K562 (cell line): ENCODE data around the gene TMC8. TPM values are rescaled to one million over a fixed set of nuclear protein-coding genes. Genes with fewer than 3 reads are reported as not detected.
A peak's percentile ranks its signal among the peaks of the same experiment; 100 is the strongest.

Experiments used
- CHD1 ChIP-seq: fragments of 200-600 bp; sonication (generic); IDR thresholded peaks from one replicate; pipeline ENCODE4 v1.6.1; 2012; ENCODE audit warnings: mild to moderate bottlenecking, moderate library complexity, low read length, inconsistent platforms
- ESRRB ChIP-seq: fragments of 250-450 bp; sonication (Bioruptor Pico); IDR thresholded peaks from 2 replicates; pipeline ENCODE4 v1.5.0; 2020; ENCODE audit warnings: mild to moderate bottlenecking, moderate library complexity, borderline replicate concordance
- NRF1 ChIP-seq, 2 experiments: fragments of 450-650 bp; IDR thresholded peaks in 1 of 2; conservative IDR thresholded peaks in 1 of 2; 2 replicates each; pipeline ENCODE4 v1.6.1; 2014; ENCODE audit warnings: mild to moderate bottlenecking in 2 of 2
- PHF8 ChIP-seq: fragments of 200-600 bp; sonication (generic); IDR thresholded peaks from 2 replicates; pipeline ENCODE4 v1.6.1; 2012; ENCODE audit warnings: mixed run types, mild to moderate bottlenecking, inconsistent platforms, low read length, moderate library complexity, borderline replicate concordance
- RFX1 ChIP-seq: fragments of 450-650 bp; IDR thresholded peaks from 2 replicates; pipeline ENCODE4 v1.6.1; 2016; ENCODE audit warnings: mild to moderate bottlenecking, moderate library complexity
- SMARCC2 ChIP-seq: fragments of 450-650 bp; IDR thresholded peaks from 2 replicates; pipeline ENCODE4 v1.6.1; 2017; ENCODE audit warnings: antibody characterized with exemption, moderate library complexity, mild to moderate bottlenecking, low read depth
- SNIP1 ChIP-seq: fragments of 450-650 bp; IDR thresholded peaks from 2 replicates; pipeline ENCODE4 v1.7.1; 2017; ENCODE audit warnings: low read depth, mild to moderate bottlenecking
- SOX6 ChIP-seq: fragments of 450-650 bp; IDR thresholded peaks from 2 replicates; pipeline ENCODE4 v1.6.1; 2014; ENCODE audit warnings: mild to moderate bottlenecking
- SRSF7 ChIP-seq: fragments of 200-400 bp; formaldehyde crosslinking; optimal IDR thresholded peaks from 2 replicates; pipeline ENCODE3; 2017; ENCODE audit warnings: mild to moderate bottlenecking, low read depth, low read length
- TCF7L2 ChIP-seq: fragments of 150-350 bp; IDR thresholded peaks from 2 replicates; pipeline ENCODE4 v1.6.1; 2016; ENCODE audit warnings: low read depth, mild to moderate bottlenecking, low read length, moderate library complexity
- polyA plus RNA-seq, 8 experiments: library from polyadenylated mRNA; depleted of rRNA in 4 of 8; stranded (reverse) in 5 of 8; unstranded in 3 of 8; fragments of >200 nt; fragmentation: Nextera tagmentation in 2 of 8; fragmentation: Illumina TruSeq in 1 of 8; extraction: Ambion mirVana in 2 of 8; extraction: Trizol in 1 of 8; gene quantifications; 2 replicates each; pipeline versions ENCODE4 v1.2.1 to v1.2.3, GENCODE V29; 2011 to 2014; ENCODE audit warnings: inconsistent platforms in 1 of 8, missing spikeins in 1 of 8
- total RNA-seq, 7 experiments: library from RNA; depleted of rRNA in 6 of 7; stranded (reverse); fragments of >200 nt in 6 of 7; fragmentation: Illumina TruSeq in 2 of 7; extraction: Trizol in 2 of 7; gene quantifications; 2 replicates each; pipeline versions ENCODE4 v1.2.1 to v1.2.3, GENCODE V29; 2011 to 2021; ENCODE audit warnings: low replicate concordance in 1 of 7
- TF ChIP-seq, protein P1 (sequence below): fragments of 250-450 bp; sonication (Bioruptor Pico); IDR thresholded peaks from 2 replicates; pipeline ENCODE4 v1.8.0; 2022; ENCODE audit warnings: inconsistent platforms, mild to moderate bottlenecking, moderate library complexity, borderline replicate concordance
- TF ChIP-seq, protein P2 (sequence below): IDR thresholded peaks from 2 replicates; pipeline ENCODE4 v1.6.1; 2012; ENCODE audit warnings: low read depth, low read length, improper control_type of control experiment, borderline replicate concordance
- TF ChIP-seq, protein P3 (sequence below): sonication (generic); formaldehyde crosslinking; IDR thresholded peaks from 2 replicates; pipeline ENCODE4 v1.8.0; 2023; ENCODE audit warnings: mild to moderate bottlenecking, missing genetic modification reagents
- TF ChIP-seq, protein P4 (sequence below), 2 experiments: fragments of 450-650 bp; IDR thresholded peaks; 2 replicates each; pipeline ENCODE4 v1.6.1; 2016
- TF ChIP-seq, protein P5 (sequence below): fragments of 250-450 bp; sonication (Bioruptor Pico); IDR thresholded peaks from 2 replicates; pipeline ENCODE4 v1.4.0; 2020; ENCODE audit warnings: mild to moderate bottlenecking, moderate library complexity, borderline replicate concordance

The TMC8 gene
- total and polyA plus RNA-seq, 9 of the 15 experiments (the other 6 are each of a cell fraction or from before 2014, with no cell fraction given): 0.13 to 10.9 (median 2.8) TPM

DNA sequence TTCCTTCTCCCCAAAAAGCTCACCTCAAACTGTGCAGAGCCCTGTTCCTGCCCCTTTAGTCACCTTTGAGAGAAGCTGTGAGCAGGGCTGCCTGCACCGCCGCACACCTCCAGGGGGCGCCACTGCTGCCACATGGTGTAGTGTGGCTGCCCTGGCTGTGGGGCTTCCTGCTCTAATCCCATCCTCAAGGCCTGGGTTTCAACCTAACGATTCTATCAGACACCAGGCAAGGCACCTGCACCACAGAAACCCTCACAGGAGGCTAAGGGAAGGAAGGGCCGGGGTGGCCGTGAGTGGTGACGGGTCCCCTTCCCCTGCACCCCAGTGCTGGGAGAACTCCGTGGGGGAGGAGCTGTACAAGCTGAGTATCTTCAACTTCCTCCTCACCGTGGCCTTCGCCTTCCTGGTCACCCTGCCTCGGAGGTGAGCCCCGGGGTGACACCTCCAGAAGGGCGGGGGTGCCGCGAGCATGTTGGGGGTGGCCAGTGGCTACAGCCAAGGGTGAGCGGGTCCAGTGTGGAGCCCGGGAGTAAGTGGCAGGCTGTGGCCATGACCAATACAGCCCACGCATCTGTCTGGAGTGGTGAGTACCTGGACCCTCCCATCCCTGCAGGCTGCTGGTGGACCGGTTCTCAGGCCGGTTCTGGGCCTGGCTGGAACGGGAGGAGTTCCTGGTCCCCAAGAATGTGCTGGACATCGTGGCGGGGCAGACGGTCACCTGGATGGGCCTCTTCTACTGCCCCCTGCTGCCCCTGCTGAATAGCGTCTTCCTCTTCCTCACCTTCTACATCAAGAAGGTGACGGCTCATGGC is 7.0 kb downstream of the TMC8 start (continued):
- TF ChIP-seq, protein P1, sequence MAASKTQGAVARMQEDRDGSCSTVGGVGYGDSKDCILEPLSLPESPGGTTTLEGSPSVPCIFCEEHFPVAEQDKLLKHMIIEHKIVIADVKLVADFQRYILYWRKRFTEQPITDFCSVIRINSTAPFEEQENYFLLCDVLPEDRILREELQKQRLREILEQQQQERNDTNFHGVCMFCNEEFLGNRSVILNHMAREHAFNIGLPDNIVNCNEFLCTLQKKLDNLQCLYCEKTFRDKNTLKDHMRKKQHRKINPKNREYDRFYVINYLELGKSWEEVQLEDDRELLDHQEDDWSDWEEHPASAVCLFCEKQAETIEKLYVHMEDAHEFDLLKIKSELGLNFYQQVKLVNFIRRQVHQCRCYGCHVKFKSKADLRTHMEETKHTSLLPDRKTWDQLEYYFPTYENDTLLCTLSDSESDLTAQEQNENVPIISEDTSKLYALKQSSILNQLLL (CRISPR knock-in tag): no peak
- TF ChIP-seq NRF1 (conservative IDR thresholded peaks at IDR 0.05 in 1 of 2, IDR thresholded peaks at IDR 0.05 in 1 of 2) (peak; percentile 49 to 63), SOX6 (peak; percentile 19; the same call in 1 of the 2 replicates), ESRRB (CRISPR knock-in tag) (no peak), CHD1 (peak; percentile 89), SRSF7 (no peak), TCF7L2 (no peak), SMARCC2 (no peak), RFX1 (no peak), SNIP1 (no peak), PHF8 (peak; percentile 38; the same call in 1 of the 2 replicates)
- TF ChIP-seq, protein P2, sequence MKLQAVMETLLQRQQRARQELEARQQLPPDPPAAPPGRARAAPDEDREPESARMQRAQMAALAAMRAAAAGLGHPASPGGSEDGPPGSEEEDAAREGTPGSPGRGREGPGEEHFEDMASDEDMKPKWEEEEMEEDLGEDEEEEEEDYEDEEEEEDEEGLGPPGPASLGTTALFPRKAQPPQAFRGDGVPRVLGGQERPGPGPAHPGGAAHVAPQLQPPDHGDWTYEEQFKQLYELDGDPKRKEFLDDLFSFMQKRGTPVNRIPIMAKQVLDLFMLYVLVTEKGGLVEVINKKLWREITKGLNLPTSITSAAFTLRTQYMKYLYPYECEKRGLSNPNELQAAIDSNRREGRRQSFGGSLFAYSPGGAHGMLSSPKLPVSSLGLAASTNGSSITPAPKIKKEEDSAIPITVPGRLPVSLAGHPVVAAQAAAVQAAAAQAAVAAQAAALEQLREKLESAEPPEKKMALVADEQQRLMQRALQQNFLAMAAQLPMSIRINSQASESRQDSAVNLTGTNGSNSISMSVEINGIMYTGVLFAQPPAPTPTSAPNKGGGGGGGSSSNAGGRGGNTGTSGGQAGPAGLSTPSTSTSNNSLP: no peak
- TF ChIP-seq, protein P3, sequence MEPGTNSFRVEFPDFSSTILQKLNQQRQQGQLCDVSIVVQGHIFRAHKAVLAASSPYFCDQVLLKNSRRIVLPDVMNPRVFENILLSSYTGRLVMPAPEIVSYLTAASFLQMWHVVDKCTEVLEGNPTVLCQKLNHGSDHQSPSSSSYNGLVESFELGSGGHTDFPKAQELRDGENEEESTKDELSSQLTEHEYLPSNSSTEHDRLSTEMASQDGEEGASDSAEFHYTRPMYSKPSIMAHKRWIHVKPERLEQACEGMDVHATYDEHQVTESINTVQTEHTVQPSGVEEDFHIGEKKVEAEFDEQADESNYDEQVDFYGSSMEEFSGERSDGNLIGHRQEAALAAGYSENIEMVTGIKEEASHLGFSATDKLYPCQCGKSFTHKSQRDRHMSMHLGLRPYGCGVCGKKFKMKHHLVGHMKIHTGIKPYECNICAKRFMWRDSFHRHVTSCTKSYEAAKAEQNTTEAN (CRISPR knock-in tag): peak; percentile 27
- TF ChIP-seq, protein P4, sequence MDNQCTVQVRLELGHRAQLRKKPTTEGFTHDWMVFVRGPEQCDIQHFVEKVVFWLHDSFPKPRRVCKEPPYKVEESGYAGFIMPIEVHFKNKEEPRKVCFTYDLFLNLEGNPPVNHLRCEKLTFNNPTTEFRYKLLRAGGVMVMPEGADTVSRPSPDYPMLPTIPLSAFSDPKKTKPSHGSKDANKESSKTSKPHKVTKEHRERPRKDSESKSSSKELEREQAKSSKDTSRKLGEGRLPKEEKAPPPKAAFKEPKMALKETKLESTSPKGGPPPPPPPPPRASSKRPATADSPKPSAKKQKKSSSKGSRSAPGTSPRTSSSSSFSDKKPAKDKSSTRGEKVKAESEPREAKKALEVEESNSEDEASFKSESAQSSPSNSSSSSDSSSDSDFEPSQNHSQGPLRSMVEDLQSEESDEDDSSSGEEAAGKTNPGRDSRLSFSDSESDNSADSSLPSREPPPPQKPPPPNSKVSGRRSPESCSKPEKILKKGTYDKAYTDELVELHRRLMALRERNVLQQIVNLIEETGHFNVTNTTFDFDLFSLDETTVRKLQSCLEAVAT (IDR thresholded peaks at IDR 0.05): no peak
- TF ChIP-seq, protein P5, sequence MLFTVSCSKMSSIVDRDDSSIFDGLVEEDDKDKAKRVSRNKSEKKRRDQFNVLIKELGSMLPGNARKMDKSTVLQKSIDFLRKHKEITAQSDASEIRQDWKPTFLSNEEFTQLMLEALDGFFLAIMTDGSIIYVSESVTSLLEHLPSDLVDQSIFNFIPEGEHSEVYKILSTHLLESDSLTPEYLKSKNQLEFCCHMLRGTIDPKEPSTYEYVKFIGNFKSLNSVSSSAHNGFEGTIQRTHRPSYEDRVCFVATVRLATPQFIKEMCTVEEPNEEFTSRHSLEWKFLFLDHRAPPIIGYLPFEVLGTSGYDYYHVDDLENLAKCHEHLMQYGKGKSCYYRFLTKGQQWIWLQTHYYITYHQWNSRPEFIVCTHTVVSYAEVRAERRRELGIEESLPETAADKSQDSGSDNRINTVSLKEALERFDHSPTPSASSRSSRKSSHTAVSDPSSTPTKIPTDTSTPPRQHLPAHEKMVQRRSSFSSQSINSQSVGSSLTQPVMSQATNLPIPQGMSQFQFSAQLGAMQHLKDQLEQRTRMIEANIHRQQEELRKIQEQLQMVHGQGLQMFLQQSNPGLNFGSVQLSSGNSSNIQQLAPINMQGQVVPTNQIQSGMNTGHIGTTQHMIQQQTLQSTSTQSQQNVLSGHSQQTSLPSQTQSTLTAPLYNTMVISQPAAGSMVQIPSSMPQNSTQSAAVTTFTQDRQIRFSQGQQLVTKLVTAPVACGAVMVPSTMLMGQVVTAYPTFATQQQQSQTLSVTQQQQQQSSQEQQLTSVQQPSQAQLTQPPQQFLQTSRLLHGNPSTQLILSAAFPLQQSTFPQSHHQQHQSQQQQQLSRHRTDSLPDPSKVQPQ (CRISPR knock-in tag): no peak
